NCI-H2029 (cell line): ENCODE data around the gene SSU72.

Source experiments
- DNase-seq: peaks from one replicate; lab custom pipeline; 2025; lab: John Stamatoyannopoulos, UW

Gene SSU72

GRCh38 chr1:1574721-1575537 lies at the start of gene SSU72:
Gene SSU72, minus strand, starts transcription at chr1:1574863. Its CDS starts 306 bp downstream, at chr1:1574557.
- peak; percentile 78 for DNase-seq

GRCh38 chr1:1623631-1624442 lies 49.2 kb upstream of the SSU72 start:
- DNase-seq = no peak

GRCh38 chr1:1623181-1623630 lies 48.5 kb upstream of the SSU72 start:
- DNase-seq = no peak

- DNase-seq = no peak
Measured at GRCh38 chr1:1622788-1623094, 48.1 kb upstream of the SSU72 start.

GRCh38 chr1:1622010-1622787 lies 47.5 kb upstream of the SSU72 start:
- DNase-seq = no peak

GRCh38 chr1:1621173-1622009 lies 46.7 kb upstream of the SSU72 start:
- no peak for DNase-seq

- no peak for DNase-seq
Measured at GRCh38 chr1:1620433-1621139, 45.9 kb upstream of the SSU72 start.

GRCh38 chr1:1619917-1620361 lies 45.3 kb upstream of the SSU72 start:
- DNase-seq = no peak

GRCh38 chr1:1618396-1619068 lies 43.9 kb upstream of the SSU72 start:
- no peak for DNase-seq

GRCh38 chr1:1617925-1618324 lies 43.3 kb upstream of the SSU72 start:
- DNase-seq = no peak

GRCh38 chr1:1617516-1617915 lies 42.9 kb upstream of the SSU72 start:
- DNase-seq = no peak

GRCh38 chr1:1616838-1617237 lies 42.2 kb upstream of the SSU72 start:
- no peak for DNase-seq

- no peak for DNase-seq
Measured at GRCh38 chr1:1616045-1616790, 41.6 kb upstream of the SSU72 start.

- peak; percentile 95 for DNase-seq
Measured at GRCh38 chr1:1615256-1616044, 40.8 kb upstream of the SSU72 start, which contains the start of gene MIB2. Gene MIB2, plus strand, starts transcription at chr1:1615500. Its CDS starts 7,953 bp downstream, at chr1:1623453.

GRCh38 chr1:1614954-1615255 lies 40.2 kb upstream of the SSU72 start:
- no peak for DNase-seq

GRCh38 chr1:1614204-1614953 lies 39.7 kb upstream of the SSU72 start:
- DNase-seq = no peak

GRCh38 chr1:1613509-1614082 lies 38.9 kb upstream of the SSU72 start:
- DNase-seq = no peak

GRCh38 chr1:1612104-1612400 lies 37.4 kb upstream of the SSU72 start:
- no peak for DNase-seq
